Lower leg skin (tissue), 4 donors: Measurements from ENCODE around the gene HMOX2. TPM values are rescaled to one million over a fixed set of nuclear protein-coding genes. Genes with fewer than 3 reads are reported as not detected.
A peak's percentile ranks its signal among the peaks of the same experiment; 100 is the strongest.

ENCODE experiments used
- DNase-seq, 2 donors: peaks; one replicate each; pipeline ENCODE4 v3.0.0-alpha.2; 2019; ENCODE audit warnings: low spot score in 2 of 2
- H3K4me3 ChIP-seq: fragments of 200-600 bp; sonication (generic); 2 replicates; pipeline ENCODE4 v1.5.1; 2017; ENCODE audit warnings: mild to moderate bottlenecking, low read depth; ENCODE audit not compliant: poor library complexity, severe bottlenecking
- POLR2A ChIP-seq, 2 donors: fragments of 450-650 bp; IDR thresholded peaks; one replicate each; pipeline ENCODE4 v1.6.1; 2016 to 2017; ENCODE audit warnings: antibody characterized with exemption in 2 of 2, mild to moderate bottlenecking in 1 of 2, moderate library complexity in 1 of 2
- WGBS, 2 donors: methylation state at CpG; one replicate each; pipeline ENCODE4 v1.1.5; 2018; 5-methylcytosine and 5-hydroxymethylcytosine counted together
- intact Hi-C: fragments of 100-400 bp; cut with DNase I; formaldehyde crosslinking; loops from one replicate; pipeline ENCODE4 v1.15.0; 2023; ENCODE audit warnings: low total_unique reads
- total RNA-seq, 4 donors: library from RNA; depleted of rRNA; stranded (reverse); fragments of >200 nt; gene quantifications; one replicate each; pipeline ENCODE4 v1.1.0, GENCODE V29; 2016
- TF ChIP-seq, protein P1 (sequence below), 3 donors: fragments of 450-650 bp; IDR thresholded peaks; one replicate each; pipeline ENCODE4 v1.5.1; 2016; ENCODE audit warnings: antibody characterized with exemption in 3 of 3, mild to moderate bottlenecking in 3 of 3, moderate library complexity in 2 of 3

HMOX2 gene
- total RNA-seq, 4 donors from 2014 or later, result 48.8 to 70.6 (median 59.0) TPM

DNA sequence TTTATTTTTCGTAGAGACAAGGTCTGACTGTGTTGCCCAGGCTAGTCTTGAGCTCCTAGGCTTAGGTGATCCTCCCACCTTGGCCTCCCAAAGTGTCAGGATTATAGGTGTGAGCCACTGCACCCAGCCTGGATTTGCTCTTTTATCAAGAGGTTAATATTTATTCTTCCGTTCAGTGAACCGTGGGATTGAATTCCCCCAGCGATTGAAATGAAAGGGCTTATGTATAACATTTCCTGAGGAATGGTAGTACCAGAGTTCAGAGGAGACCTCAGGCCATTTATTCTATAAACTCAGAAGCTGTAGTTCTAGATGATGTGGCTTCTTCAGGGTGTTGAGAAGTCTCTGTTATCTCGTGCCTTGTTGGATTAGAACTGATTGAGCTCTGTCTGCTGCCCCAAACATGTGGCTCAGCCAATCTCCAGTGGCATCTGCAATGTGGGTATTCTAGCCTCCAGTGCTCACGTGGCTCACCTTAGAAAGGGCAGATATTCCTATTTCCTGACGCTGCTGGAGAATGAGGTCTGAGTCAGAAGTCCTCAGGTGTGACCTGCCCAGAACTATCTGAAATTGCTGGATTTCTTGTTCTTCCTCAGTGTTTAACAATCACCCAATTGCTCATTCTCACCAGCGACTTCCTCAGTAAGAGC lies 22.5 kb downstream of the HMOX2 start:
- no peak for DNase-seq

DNA sequence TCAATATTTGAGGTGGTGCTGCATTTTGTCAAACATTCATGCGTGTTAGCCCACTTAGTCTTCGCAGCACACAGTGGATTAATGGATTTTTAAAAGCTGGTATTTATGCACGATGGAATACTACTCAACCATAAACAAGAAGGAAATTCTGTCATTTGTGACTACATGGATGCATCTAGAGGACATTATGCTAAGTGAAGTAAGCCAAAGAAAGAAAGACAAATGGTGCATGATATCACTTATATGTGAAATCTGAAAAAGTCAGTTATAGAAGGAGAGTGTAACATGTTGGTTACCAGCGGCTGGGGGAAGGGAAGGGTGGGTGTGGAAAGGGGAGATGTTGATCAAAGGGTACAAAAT lies 23.0 kb downstream of the HMOX2 start:
- H3K4me3 ChIP-seq, result no peak overlapping the region
- intact Hi-C loops, result no loop called here
- TF ChIP-seq, protein P1, sequence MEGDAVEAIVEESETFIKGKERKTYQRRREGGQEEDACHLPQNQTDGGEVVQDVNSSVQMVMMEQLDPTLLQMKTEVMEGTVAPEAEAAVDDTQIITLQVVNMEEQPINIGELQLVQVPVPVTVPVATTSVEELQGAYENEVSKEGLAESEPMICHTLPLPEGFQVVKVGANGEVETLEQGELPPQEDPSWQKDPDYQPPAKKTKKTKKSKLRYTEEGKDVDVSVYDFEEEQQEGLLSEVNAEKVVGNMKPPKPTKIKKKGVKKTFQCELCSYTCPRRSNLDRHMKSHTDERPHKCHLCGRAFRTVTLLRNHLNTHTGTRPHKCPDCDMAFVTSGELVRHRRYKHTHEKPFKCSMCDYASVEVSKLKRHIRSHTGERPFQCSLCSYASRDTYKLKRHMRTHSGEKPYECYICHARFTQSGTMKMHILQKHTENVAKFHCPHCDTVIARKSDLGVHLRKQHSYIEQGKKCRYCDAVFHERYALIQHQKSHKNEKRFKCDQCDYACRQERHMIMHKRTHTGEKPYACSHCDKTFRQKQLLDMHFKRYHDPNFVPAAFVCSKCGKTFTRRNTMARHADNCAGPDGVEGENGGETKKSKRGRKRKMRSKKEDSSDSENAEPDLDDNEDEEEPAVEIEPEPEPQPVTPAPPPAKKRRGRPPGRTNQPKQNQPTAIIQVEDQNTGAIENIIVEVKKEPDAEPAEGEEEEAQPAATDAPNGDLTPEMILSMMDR (IDR thresholded peaks at IDR 0.05), result no peak
- TF ChIP-seq POLR2A (IDR thresholded peaks at IDR 0.05), result no peak
- 96 to 98% methylated on average over 4 of the region's 4 CpGs for WGBS, 2 donors
- DNase-seq, result no peak

More for the DNA sequence above, 22.5 kb downstream of the HMOX2 start:
- no peak for TF ChIP-seq POLR2A (IDR thresholded peaks at IDR 0.05)
- TF ChIP-seq, protein P1 (IDR thresholded peaks at IDR 0.05), result no peak
- H3K4me3 ChIP-seq, result no peak overlapping the region
- intact Hi-C loops, result no loop called here
- WGBS, 2 donors, result 72 to 83% methylated on average over 8 of the region's 8 CpGs

DNA sequence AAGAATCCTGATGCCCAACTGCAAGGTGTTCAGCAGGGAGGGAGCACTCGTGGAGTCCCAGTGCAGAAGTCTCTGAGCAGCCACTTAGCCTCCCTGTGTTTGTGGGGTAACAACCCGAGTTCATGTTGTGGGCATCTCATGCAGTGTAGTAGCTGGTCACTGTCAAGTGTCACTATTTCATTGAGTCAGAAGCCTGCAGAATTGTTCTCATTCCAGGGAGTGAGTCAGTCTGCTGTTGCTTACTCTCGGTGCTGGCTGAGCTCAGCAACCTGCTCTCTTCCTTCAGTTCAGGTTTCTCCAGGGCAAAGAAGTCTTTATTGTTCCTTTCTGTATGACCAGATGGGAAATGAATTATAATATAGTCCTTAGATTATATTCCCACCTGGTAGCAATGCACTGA lies 24.1 kb downstream of the HMOX2 start:
- 23 to 40% methylated on average over 3 of the region's 3 CpGs for WGBS, 2 donors
- peak in 1 of 2 donors; percentile 41 for DNase-seq
- H3K4me3 ChIP-seq, result no peak overlapping the region
- intact Hi-C loops, result no loop called here
- TF ChIP-seq POLR2A (IDR thresholded peaks at IDR 0.05), result no peak
- TF ChIP-seq, protein P1 (IDR thresholded peaks at IDR 0.05), result no peak

DNA sequence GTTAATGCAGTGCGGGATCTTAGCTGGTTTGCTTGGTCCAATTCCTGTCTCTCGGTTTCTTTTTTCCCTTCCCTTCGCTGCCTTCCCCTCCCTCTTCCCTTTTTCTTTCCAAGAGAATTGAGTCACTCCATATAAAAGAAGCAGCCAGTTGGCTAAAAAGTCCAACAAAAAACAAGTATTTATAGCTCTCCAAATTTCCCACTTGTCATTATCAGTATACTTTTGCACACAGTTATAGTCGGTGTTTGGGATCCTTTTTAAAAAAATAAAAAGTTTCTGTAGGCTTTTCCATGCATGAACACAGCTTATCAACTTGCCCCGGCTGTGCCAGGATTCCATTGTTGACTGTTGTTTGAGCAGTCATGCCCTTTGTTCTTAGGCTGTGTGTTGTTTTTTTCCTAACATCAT lies 24.9 kb downstream of the HMOX2 start:
- no peak overlapping the region for H3K4me3 ChIP-seq
- no peak for DNase-seq
- WGBS, 2 donors, result 16% methylated on average over 5 of the region's 5 CpGs
- intact Hi-C loops, result no loop called here
- no peak for TF ChIP-seq POLR2A (IDR thresholded peaks at IDR 0.05)
- TF ChIP-seq, protein P1 (IDR thresholded peaks at IDR 0.05), result no peak

DNA sequence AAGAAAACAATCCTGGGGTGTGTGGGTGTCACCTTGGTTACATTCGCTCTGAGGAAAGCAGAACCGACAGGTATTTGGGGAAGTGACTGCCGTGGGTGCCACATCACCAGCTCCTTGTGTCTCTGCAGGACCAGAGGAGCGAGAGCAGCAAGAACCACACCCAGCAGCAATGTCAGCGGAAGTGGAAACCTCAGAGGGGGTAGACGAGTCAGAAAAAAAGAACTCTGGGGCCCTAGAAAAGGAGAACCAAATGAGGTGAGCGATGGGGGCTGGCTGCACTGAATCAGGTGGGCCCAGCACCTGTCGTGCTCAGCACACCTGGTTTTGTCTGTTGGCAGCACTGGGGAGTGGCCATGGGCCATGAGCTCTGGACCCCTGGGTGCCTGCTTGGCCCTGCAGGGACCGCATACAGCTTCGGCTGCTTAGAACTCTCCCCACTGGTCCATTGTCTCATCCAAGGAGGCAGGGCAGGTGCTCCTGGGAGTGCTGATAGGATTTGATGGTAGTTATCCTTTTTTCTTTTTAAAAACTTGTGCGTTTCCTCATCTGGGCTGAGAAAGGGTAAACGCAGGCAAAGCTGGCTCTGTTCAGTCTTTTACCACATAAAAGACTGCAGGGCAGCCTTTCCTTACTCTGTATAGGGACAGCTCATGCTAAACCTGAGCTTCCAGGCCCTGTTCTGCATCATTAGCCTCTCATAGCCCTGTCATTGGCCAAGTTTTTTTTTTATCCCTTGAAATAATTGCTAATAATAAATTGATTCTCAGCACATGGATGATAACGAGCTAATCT lies 29.4 kb downstream of the HMOX2 start:
- intact Hi-C loops, result loop anchor here (5.0 kb wide), 1 partner anchor 42 kb away; no protein-coding TSS in a partner anchor
- TF ChIP-seq, protein P1 (IDR thresholded peaks at IDR 0.05), result no peak
- TF ChIP-seq POLR2A (IDR thresholded peaks at IDR 0.05), result no peak
- no peak overlapping the region for H3K4me3 ChIP-seq
- no peak for DNase-seq
- 70 to 71% methylated on average over 13 of the region's 13 CpGs for WGBS, 2 donors
